Keratinocyte (primary cell): Measurements from ENCODE around the gene BNIP1. TPM values are rescaled to one million over a fixed set of nuclear protein-coding genes. Genes with fewer than 3 reads are reported as not detected.

Experiments
- DNase-seq: peaks from one replicate; pipeline ENCODE4 v3.0.0-alpha.2; 2011; ENCODE audit warnings: low read depth, missing footprints, low spot score
- FAIRE-seq: peaks from 2 replicates; lab custom pipeline; 2011; peaks lifted over from hg19 to GRCh38; lab: Jason Lieb, UNC
- H2AFZ ChIP-seq: 2 replicates; pipeline ENCODE4 v1.6.0; 2012; ENCODE audit warnings: low read length, control low read depth, inconsistent platforms; ENCODE audit not compliant: control insufficient read depth
- H3K27ac ChIP-seq: 2 replicates; pipeline ENCODE4 v1.5.1; 2011; ENCODE audit warnings: low read length; ENCODE audit not compliant: control insufficient read depth, insufficient read depth
- H3K27me3 ChIP-seq: 3 replicates; pipeline ENCODE4 v1.6.0; 2011; ENCODE audit warnings: low read length; ENCODE audit not compliant: control insufficient read depth, insufficient read depth; ENCODE audit errors: extremely low read depth
- H3K36me3 ChIP-seq, 2 experiments: 2 replicates in 1 of 2; 3 replicates in 1 of 2; pipeline ENCODE4 v1.5.1; 2011; ENCODE audit warnings: low read length in 2 of 2, mild to moderate bottlenecking in 1 of 2; ENCODE audit not compliant: control insufficient read depth in 2 of 2, insufficient read depth in 2 of 2; ENCODE audit errors: extremely low read depth in 1 of 2
- H3K4me1 ChIP-seq: 3 replicates; pipeline ENCODE4 v1.5.1; 2011; ENCODE audit warnings: low read length; ENCODE audit not compliant: control insufficient read depth, insufficient read depth; ENCODE audit errors: extremely low read depth
- H3K4me2 ChIP-seq: 3 replicates; pipeline ENCODE4 v1.6.0; 2011; ENCODE audit warnings: low read depth, low read length; ENCODE audit not compliant: control insufficient read depth, insufficient read depth; ENCODE audit errors: extremely low read depth
- H3K4me3 ChIP-seq, 3 experiments: fragments of 200-600 bp in 1 of 3; sonication (generic) in 1 of 3; 2 replicates in 2 of 3; 3 replicates in 1 of 3; pipeline ENCODE4 v1.5.1; 2011 to 2016; ENCODE audit warnings: low read length in 3 of 3, mild to moderate bottlenecking in 3 of 3, control low read depth in 2 of 3, inconsistent platforms in 1 of 3, low read depth in 1 of 3, mixed read lengths in 1 of 3, mixed run types in 1 of 3, moderate library complexity in 1 of 3; ENCODE audit not compliant: control insufficient read depth in 2 of 3, insufficient read depth in 2 of 3; ENCODE audit errors: extremely low read depth in 1 of 3
- H3K79me2 ChIP-seq: 2 replicates; pipeline ENCODE4 v1.6.0; 2012; ENCODE audit warnings: low read length; ENCODE audit not compliant: control insufficient read depth, insufficient read depth
- H3K9ac ChIP-seq: 3 replicates; pipeline ENCODE4 v1.6.0; 2011; ENCODE audit warnings: low read length; ENCODE audit not compliant: control insufficient read depth, insufficient read depth; ENCODE audit errors: extremely low read depth
- H3K9me1 ChIP-seq: 3 replicates; pipeline ENCODE4 v1.6.0; 2011; ENCODE audit warnings: low read length; ENCODE audit not compliant: control insufficient read depth, insufficient read depth; ENCODE audit errors: extremely low read depth
- H3K9me3 ChIP-seq: 2 replicates; pipeline ENCODE4 v1.5.1; 2012; ENCODE audit warnings: low read depth, low read length; ENCODE audit not compliant: control insufficient read depth
- H4K20me1 ChIP-seq: 3 replicates; pipeline ENCODE4 v1.6.0; 2011; ENCODE audit warnings: low read length; ENCODE audit not compliant: control insufficient read depth, insufficient read depth; ENCODE audit errors: extremely low read depth
- CTCF ChIP-seq, 3 experiments: IDR thresholded peaks in 1 of 3; conservative IDR thresholded peaks in 1 of 3; optimal IDR thresholded peaks in 1 of 3; 2 replicates in 2 of 3; 3 replicates in 1 of 3; pipeline versions ENCODE3 to v1.5.1; 2011; ENCODE audit warnings: low read length in 3 of 3, mild to moderate bottlenecking in 3 of 3, moderate library complexity in 2 of 3, control low read depth in 1 of 3, inconsistent platforms in 1 of 3; ENCODE audit not compliant: insufficient read depth in 2 of 3; ENCODE audit errors: extremely low read depth in 1 of 3
- EZH2 ChIP-seq: IDR thresholded peaks from one replicate; pipeline ENCODE4 v1.6.1; 2012; ENCODE audit warnings: inconsistent platforms, mild to moderate bottlenecking, low read length, moderate library complexity
- dilution Hi-C: fragments of 300-500 bp; cut with MboI; formaldehyde crosslinking; loops from one replicate; pipeline ENCODE4 v1.7.0; 2020; ENCODE audit warnings: low sequenced_read_pairs; ENCODE audit not compliant: extremely low pct_ligation_motif_present
- polyA plus RNA-seq, 5 experiments: library from polyadenylated mRNA; depleted of rRNA in 3 of 5; stranded (reverse) in 3 of 5; stranded (forward) in 1 of 5; unstranded in 1 of 5; fragments of >200 nt; gene quantifications; 1 replicate in 1 of 5; 2 replicates in 3 of 5; 3 replicates in 1 of 5; pipeline versions ENCODE4 v1.2.1 to v1.2.3, GENCODE V29; 2011 to 2012; ENCODE audit warnings: missing spikeins in 2 of 5, low read depth in 1 of 5, low replicate concordance in 1 of 5

The BNIP1 gene
- polyA plus RNA-seq, 1 donor (not counting 4 experiments of a cell fraction or from before 2014, with no cell fraction given): 18.2 TPM

- Histone ChIP-seq H3K36me3 (no peaks in the 10 kb centered on the region), H3K4me2 (no peak overlapping the region), H3K9me1 (no peaks in the 10 kb centered on the region), H3K79me2 (no peaks in the 10 kb centered on the region), H2AFZ (no peak overlapping the region), H4K20me1 (no peaks in the 10 kb centered on the region), H3K9ac (no peak overlapping the region), H3K9me3 (no peaks in the 10 kb centered on the region), H3K27ac (no peak overlapping the region), H3K27me3 (no peaks in the 10 kb centered on the region), H3K4me3 (no peak overlapping the region), H3K4me1 (no peaks in the 10 kb centered on the region)
- dilution Hi-C loops: no loop called here
- DNase-seq (no peak), FAIRE-seq (no peak)
- TF ChIP-seq EZH2 (no peak), CTCF (optimal IDR thresholded peaks at IDR 0.05 in 1 of 3, IDR thresholded peaks at IDR 0.05 in 1 of 3, conservative IDR thresholded peaks at IDR 0.05 in 1 of 3; ENCODE audit: extremely low read depth in 1 of 3, insufficient read depth in 2 of 3, low read length in 3 of 3) (no peak)
Observed at GRCh38 chr5:173139631-173140030, 4.7 kb upstream of the BNIP1 start.

- no peaks in the 10 kb centered on the region for H3K36me3 ChIP-seq
- FAIRE-seq: no peak
- no peaks in the 10 kb centered on the region for H4K20me1 ChIP-seq
- no peaks in the 10 kb centered on the region for H3K9me3 ChIP-seq
- no peaks in the 10 kb centered on the region for H3K27me3 ChIP-seq
- no peaks in the 10 kb centered on the region for H3K4me1 ChIP-seq
- no peak for DNase-seq
- no peak overlapping the region for H2AFZ ChIP-seq
- no peak overlapping the region for H3K27ac ChIP-seq
- TF ChIP-seq EZH2 (no peak), CTCF (optimal IDR thresholded peaks at IDR 0.05 in 1 of 3, IDR thresholded peaks at IDR 0.05 in 1 of 3, conservative IDR thresholded peaks at IDR 0.05 in 1 of 3; ENCODE audit: extremely low read depth in 1 of 3, insufficient read depth in 2 of 3, low read length in 3 of 3) (no peak)
- no peaks in the 10 kb centered on the region for H3K9me1 ChIP-seq
- dilution Hi-C loops: no loop called here
- H3K9ac ChIP-seq: no peak overlapping the region
- no peak overlapping the region for H3K4me3 ChIP-seq
- H3K4me2 ChIP-seq: no peak overlapping the region
- H3K79me2 ChIP-seq: no peaks in the 10 kb centered on the region
Observed at GRCh38 chr5:173140769-173141168, 3.6 kb upstream of the BNIP1 start.
